Stimulated activated CD4-positive, alpha-beta T cell treated with anti-CD3 and anti-CD28 coated beads, Interleukin-4, amount 100 ng/mL, for 1 hour (primary cell): ENCODE data around the gene MAPK4.
"Not testable (repeated sequence)": the region's sequence is repeated elsewhere in the genome, so short reads cannot be mapped to it uniquely, and the experiment has no call there.

ENCODE experiments used
- DNase-seq: peaks from one replicate; pipeline ENCODE4 v3.0.0-alpha.2; 2020

Gene MAPK4

DNA sequence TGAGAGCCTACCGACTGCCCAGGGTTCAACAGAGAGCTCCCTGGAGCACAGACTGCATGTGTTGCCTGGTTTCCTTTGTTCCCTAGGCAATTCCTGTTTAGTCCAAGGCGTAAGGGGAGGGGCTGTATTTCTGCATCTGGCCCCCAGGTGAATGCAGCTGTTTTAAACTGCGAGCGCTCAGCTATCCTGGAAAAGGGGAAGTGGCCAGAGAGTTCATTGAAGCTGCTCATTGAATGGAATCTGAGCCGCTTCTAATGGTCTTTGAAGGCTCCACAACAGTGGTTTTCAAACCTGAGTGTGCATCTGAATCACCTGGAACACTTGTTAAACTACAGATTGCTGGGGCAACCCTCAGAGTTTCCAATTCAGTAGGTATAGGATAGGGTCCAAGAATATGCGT is 18.1 kb downstream of the MAPK4 start:
- DNase-seq, result no peak

- DNase-seq, result no peak
These were observed 18.8 kb downstream of the MAPK4 start for GRCh38 chr18:50578651-50579050.

DNA sequence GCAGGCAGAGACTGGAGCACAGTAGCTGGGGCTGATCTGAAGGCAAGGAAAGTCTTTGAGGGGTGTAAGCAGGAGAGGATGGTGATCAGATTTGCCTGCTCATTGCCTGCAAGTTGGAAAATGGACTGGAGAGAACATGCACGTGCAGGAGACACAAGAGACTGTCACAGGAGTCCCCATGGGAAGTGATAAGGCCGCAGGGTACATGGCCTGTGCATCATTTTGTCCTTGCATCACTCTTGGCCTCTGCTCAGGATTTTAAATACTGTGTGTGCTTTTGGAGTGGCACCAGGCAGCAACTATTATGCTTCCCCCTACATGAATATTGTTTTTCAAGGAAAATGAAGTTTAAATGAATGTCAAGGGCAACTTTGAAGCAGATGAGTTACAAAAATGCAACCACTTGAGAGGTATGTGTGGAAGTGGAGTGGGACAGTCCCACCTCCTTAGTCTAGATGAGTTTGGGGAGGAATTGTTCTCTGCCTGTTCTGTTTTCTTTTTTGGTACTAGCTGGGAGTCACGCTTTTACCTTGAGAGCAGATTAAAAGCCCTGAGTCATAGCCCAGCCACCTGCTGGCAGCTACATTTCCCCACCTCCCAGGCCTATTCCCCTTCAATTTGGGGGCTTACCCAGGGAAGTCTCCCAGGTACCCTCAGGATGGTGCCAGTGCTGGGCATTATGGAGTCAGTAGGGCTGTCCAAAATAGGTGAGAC is 19.3 kb downstream of the MAPK4 start:
- no peak for DNase-seq

DNA sequence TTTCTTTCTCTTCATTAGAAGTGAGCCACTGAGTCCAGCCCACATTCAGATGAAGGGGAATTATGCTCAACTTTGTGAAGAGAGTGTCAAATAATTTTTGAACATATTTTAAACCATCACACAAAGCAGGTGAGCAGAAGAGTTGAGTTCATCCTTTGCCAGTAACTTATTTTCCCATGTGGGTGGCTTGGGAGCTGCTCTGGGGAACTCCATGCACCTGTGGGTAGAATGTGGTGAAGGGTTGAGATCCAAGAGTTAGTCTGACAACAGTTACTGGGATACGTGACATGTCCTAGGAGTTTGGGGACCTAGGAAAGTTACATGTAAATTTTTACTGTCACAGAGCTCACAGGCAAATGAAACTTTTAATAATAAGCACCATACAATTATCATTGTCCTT is 21.6 kb downstream of the MAPK4 start:
- DNase-seq, result no peak

GRCh38 chr18:50582500-50582899 is 22.6 kb downstream of the MAPK4 start:
- DNase-seq, result no peak

DNA sequence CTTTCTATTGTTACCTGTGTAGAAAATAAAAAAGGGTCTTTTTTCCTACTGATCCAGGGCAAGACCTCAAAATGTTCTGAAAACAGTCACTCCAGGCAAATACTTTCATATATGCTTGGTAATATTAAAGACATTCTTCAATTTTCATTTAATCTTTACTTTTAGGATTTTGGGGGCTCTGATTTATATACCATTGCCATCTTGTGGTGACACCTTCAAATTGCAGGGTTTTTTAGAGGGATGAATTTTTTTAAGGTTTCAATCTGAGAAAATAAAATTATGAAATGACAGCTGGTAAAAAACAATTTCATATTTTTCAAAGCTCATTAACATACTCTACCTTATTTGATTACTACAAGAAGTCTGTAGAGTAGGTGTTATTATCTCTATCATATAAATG is 26.8 kb downstream of the MAPK4 start:
- DNase-seq, result no peak

DNA sequence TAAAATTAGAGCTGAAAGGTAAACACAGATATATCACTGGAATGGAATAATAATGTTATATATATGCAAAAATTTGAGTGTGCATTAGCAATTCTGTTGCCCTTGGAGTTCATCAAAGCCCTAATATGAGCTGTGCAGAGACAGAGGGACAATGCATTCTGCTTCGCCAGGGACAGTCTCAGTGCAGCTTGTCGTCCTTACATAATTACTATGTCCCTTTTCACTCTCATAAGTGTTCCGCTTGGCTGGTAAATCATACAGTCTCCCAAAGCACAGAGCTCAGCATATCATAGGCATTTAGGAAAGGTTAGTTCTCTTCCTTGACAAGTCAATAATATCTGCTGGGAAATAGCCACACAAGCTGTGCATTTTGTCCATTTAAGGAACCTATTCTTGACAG is 30.7 kb downstream of the MAPK4 start:
- no peak for DNase-seq

GRCh38 chr18:50594012-50594411 is 34.1 kb downstream of the MAPK4 start:
- no peak for DNase-seq

GRCh38 chr18:50594942-50595341 is 35.1 kb downstream of the MAPK4 start:
- no peak for DNase-seq

DNA sequence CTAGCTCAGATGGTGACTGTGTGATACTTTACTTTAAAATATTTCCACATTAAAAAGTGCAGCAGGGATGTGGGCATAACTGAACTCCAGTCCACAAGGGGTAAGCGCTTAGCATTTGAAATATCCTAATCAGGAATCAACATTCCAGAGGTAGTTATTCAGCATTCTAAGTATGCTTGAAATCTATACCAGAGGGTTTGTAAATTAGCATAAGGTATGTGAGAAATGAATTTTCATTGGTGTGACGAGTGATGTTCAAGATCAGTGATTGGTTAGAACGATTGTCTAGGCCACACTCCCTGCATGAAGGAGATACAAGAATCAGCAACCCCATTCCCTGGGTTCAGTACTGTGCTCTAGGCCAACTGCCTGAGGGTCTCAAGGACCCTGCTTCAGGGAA is 42.6 kb downstream of the MAPK4 start:
- no peak for DNase-seq

GRCh38 chr18:50606609-50607008 is 46.7 kb downstream of the MAPK4 start:
- no peak for DNase-seq

DNA sequence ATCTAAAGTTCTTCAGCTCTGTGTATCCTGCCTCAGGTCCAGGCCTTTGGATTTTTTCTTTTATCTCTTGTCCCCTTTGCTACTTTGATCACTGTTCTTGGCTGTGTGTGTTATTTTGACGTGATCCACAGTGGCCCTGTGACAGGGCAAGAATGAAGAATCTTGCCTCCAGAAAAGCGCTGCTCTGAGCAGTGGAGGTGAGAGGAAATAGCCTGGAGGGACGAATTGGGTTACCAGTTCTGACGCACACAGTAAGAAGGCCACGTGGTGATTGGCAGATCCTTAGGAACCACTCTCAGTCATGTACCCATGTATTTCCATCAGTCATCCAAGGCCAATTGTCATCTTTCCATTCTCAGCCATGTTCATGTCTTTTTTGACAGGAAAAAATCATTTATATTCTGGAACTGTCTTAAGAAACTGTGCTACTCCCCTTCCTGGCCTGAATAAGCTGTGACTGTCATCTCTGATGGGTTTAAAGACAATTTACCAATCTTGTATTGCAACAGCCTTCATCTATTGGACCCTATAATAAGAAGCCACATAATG is 47.6 kb downstream of the MAPK4 start:
- DNase-seq, result no peak

DNA sequence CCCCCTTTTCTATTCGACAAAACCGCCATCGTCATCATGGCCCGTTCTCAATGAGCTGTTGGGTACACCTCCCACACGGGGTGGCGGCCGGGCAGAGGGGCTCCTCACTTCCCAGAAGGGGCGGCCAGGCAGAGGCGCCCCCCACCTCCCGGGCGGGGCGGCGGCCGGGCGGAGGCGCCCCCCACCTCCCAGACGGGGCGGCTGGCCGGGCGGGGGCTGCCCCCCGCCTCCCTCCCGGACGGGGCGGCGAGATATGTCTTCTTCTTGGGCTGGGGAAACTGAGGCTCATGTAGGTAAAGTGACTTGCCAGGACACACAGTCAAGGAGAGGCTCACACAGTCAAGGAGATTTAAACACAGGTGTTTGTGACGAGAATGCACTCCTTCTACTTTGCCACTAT is 49.3 kb downstream of the MAPK4 start:
- DNase-seq, result not testable (repeated sequence)

- no peak for DNase-seq
These were observed 50.5 kb downstream of the MAPK4 start for GRCh38 chr18:50610349-50610748.

DNA sequence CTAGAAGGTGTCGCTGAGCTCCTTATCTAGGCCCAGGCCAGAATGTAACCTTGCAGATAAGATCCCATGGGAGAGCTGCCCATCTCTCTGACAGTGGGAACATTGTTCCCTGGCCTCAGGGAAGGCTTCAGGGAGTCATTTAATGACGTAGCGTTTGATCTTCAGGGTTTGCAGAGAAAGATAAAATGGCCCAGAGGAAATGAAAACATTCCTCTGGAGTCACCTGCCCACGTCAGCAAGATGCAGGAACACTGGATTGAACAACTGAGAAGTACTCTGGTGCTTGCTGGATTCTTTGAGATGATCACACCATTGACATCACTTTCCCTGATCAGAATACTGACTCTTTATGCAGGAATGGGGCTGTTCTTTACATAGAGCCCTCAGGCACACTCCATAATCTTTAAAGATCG is 51.6 kb downstream of the MAPK4 start:
- no peak for DNase-seq

GRCh38 chr18:50614838-50615237 is 55.0 kb downstream of the MAPK4 start:
- no peak for DNase-seq

- no peak for DNase-seq
These were observed 56.7 kb downstream of the MAPK4 start for GRCh38 chr18:50616484-50617048.

DNA sequence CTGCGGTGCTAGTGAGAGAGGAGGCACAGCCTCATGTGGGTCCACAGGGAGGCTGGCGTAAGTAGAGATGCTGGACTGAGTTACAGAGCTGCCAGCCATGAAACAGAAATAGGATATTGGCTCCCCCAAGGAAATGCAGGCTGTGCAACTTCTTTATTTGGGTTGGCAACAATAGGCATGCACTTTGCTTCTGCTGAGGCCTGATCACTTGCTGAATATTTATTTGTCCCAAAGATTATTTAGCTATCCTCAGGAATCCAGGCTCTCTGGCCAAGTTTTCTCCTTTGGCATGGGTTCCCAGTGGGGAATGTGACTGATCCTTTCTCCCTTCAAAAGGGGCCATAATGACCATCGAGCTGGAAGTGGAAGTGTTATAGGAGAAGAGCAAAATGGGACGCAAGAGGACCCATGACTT is 60.0 kb downstream of the MAPK4 start:
- DNase-seq, result no peak

DNA sequence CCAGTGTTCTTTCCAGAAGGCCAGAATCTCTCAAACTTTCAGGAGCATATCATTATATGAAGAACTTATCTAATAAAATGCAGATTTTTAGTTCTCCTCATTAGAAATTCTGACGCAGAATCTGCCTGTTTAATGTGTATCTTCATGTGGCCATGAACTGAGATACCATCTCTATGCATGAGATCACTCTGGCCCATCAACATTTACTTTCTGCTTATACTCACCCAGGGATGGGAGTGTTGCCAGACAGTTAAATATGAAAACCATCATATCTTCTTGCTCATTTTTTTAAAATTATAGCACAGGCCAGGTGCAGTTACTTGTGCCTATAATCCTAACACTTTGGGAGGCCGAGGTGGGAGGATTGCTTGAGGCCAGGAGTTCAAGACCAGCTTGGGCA is 60.4 kb downstream of the MAPK4 start:
- DNase-seq, result no peak

DNA sequence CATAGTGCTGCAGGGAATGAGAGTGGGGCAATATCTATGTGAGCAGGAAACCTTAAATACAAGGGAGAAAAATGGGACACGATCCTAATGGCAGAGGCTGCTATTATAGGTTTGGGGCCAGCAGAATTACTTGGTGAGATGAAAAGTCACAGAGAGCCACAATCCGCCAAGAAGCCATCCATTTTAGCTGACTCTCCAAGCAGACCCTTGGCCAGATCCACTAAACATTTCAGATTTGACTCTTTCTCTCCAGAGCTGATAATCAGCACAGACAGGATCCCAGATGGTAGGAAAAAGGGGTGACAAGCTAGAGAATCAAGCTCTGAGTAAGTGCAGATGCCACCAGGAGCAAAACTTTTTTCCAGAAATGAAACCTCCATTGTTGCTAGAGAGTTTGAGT is 61.5 kb downstream of the MAPK4 start:
- no peak for DNase-seq

DNA sequence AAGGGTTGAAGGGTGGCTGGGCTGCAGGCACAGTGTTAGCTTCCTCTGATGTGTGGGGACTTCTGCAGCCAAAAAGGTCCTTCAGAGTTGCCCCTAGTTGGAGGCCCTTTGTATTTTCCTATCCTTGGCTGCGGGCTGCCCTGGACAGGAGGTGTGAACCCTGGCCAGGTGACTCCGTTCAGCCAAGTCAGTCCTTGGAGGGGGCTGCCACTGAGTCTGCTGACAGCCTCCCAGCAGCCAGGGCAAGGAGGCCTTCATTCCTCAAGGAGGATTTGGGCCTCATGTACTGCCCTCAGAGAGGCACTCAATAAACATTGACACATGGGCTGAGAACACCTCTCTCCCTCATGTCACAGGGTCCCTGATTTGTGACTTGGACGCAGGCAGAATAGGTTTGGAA is 62.4 kb downstream of the MAPK4 start:
- no peak for DNase-seq

DNA sequence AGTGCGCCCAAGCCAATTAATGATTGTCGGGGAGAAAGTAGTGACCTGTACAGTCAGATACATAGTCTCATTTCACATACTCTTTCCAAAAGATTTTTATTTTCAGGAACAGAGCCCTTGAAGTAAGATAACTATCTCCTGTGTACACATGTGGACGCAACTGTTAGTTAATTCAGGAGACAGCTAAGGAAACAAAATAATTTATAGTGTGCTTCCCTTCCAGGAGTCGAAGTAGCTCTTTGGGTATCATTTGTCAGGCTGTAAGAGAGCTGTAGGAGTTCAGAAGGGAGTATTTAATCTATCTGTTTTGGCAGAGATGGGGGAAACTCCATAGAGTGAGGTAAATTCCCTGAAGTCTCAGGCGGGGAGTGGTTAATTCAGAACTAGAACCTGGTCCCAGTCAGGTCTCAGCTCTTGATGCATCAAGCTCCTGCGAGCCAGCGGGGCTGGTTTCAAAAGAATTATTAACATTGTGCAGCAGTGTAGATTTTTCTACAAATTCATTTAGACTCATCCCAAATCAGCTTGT is 63.0 kb downstream of the MAPK4 start:
- DNase-seq, result no peak

- DNase-seq, result no peak
These were observed 63.9 kb downstream of the MAPK4 start for GRCh38 chr18:50623694-50624352.

DNA sequence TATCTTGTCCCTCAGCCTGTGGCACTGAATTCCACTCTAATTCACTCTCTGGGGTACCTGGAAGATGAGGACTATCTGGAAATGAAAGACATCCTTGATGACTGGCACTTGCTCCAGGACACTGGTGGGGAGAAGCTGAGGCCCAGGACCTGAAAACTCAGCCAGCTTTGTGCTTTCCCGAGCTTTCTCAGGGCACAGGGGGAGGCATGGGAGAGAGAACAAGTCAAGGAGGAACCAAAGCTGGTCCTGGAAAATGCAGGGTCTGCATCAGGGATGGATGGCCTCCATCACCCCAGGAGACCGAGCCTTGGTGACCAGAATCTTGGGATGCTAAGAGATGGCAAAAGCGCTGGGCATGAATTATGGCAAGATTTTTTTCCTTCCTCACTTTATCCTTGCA is 65.1 kb downstream of the MAPK4 start:
- DNase-seq, result no peak
